Activated T-cell treated with anti-CD3 and anti-CD28 coated beads, Interleukin-2, amount 50 U/mL, for 24 hours (primary cell): Measurements from ENCODE around the gene NACC1.

ENCODE experiments used
- DNase-seq: peaks from one replicate; pipeline ENCODE4 v3.0.0-alpha.2; 2020
- H3K27ac Mint-ChIP-seq: 2 replicates; pipeline ENCODE4 v1.8.0; 2020; ENCODE audit warnings: mild to moderate bottlenecking, mixed read lengths
- H3K27me3 Mint-ChIP-seq: 2 replicates; pipeline ENCODE4 v1.8.0; 2020; ENCODE audit warnings: mixed read lengths
- H3K36me3 Mint-ChIP-seq: 2 replicates; pipeline ENCODE4 v1.8.0; 2020; ENCODE audit warnings: low read depth, mixed read lengths
- H3K4me1 Mint-ChIP-seq: 2 replicates; pipeline ENCODE4 v1.8.0; 2020; ENCODE audit warnings: low read depth, mixed read lengths
- H3K4me3 Mint-ChIP-seq: 2 replicates; pipeline ENCODE4 v1.8.0; 2020; ENCODE audit warnings: mild to moderate bottlenecking, moderate library complexity, mixed read lengths
- H3K9me3 Mint-ChIP-seq: 2 replicates; pipeline ENCODE4 v1.8.0; 2020; ENCODE audit warnings: mixed read lengths

NACC1 gene

GRCh38 chr19:13118424-13119193 lies 545 bp downstream of the NACC1 start:
- H3K4me1 Mint-ChIP-seq: peaks cover 70% of the 10 kb centered on the region
- H3K4me3 Mint-ChIP-seq: peak overlapping the region; percentile 83
- peak; percentile 54 for DNase-seq
- H3K27ac Mint-ChIP-seq: peak overlapping the region; percentile 87
- no peaks in the 10 kb centered on the region for H3K27me3 Mint-ChIP-seq
- H3K36me3 Mint-ChIP-seq: peaks cover 76% of the 10 kb centered on the region
- no peaks in the 10 kb centered on the region for H3K9me3 Mint-ChIP-seq

DNA sequence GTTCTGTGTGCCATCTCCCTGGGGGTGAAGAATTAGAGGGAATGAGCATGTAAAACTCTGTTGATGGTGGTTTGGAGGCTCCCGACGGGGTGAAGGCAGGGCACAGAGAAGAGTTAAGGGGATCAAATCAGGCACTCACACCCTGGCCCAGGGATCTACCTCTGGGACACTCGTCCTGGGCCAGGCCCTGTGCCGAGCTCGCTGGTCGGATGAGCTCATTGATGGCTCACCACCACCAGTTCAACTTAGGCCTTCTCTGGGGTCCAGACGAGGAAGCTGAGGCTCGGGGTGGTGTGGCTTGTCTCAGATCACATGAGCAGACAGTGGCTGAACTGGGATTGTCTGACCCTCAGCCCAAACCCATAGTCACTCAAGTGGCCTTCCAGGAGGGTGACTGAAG lies 1.6 kb downstream of the NACC1 start:
- H3K9me3 Mint-ChIP-seq: no peaks in the 10 kb centered on the region
- H3K4me1 Mint-ChIP-seq: peaks cover 69% of the 10 kb centered on the region
- peak overlapping the region; percentile 83 for H3K4me3 Mint-ChIP-seq
- H3K27me3 Mint-ChIP-seq: no peaks in the 10 kb centered on the region
- no peak for DNase-seq
- peaks cover 76% of the 10 kb centered on the region for H3K36me3 Mint-ChIP-seq
- H3K27ac Mint-ChIP-seq: peak overlapping the region; percentile 87

- Mint-ChIP-seq H3K9me3 (no peaks in the 10 kb centered on the region), H3K27me3 (no peaks in the 10 kb centered on the region), H3K4me1 (peaks cover 65% of the 10 kb centered on the region), H3K27ac (peak overlapping the region; percentile 87), H3K4me3 (peak overlapping the region; percentile 83), H3K36me3 (peaks cover 75% of the 10 kb centered on the region)
- DNase-seq: no peak
These were observed 2.0 kb downstream of the NACC1 start for GRCh38 chr19:13120031-13120430.

- peak overlapping the region; percentile 57 for H3K4me3 Mint-ChIP-seq
- no peak for DNase-seq
- peaks cover 58% of the 10 kb centered on the region for H3K4me1 Mint-ChIP-seq
- peaks cover 73% of the 10 kb centered on the region for H3K36me3 Mint-ChIP-seq
- H3K9me3 Mint-ChIP-seq: no peaks in the 10 kb centered on the region
- H3K27ac Mint-ChIP-seq: peak overlapping the region; percentile 79
- no peaks in the 10 kb centered on the region for H3K27me3 Mint-ChIP-seq
These were observed 2.8 kb downstream of the NACC1 start for GRCh38 chr19:13120817-13121216.

GRCh38 chr19:13121551-13122274 lies 3.6 kb downstream of the NACC1 start:
- Mint-ChIP-seq H3K4me3 (peak overlapping the region; percentile 57), H3K9me3 (no peaks in the 10 kb centered on the region), H3K27me3 (no peaks in the 10 kb centered on the region), H3K27ac (peak overlapping the region; percentile 79), H3K36me3 (peaks cover 72% of the 10 kb centered on the region), H3K4me1 (peaks cover 60% of the 10 kb centered on the region)
- no peak for DNase-seq

DNA sequence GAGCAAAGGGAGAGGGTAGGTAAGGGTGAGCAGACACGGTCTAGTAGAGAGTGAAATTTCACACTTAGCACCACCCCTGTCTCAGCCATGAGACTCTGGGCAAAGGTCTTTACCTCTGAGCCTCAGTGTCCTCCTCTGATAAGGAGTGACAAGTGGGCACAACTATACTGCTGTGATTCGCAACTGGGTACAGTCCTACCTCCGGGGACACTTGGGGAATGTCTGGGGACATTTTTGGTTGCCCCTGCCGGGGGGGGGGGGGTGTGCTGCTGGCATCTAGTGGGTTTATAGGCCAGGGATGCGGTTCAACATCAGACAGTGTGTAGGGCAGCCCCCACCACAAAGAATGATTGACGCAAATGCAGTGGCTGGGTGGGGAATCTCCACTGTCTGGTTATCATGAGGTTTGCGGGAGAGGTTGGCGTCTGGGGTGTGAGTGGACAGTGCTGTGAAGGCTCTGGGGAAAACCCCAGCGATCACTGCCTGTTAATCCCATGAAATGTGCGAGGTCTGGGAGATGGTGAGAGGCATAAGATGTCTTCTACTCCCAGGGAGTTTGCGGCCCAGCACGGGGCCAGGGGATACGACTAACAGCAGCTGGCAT lies 4.3 kb downstream of the NACC1 start:
- Mint-ChIP-seq H3K9me3 (no peaks in the 10 kb centered on the region), H3K27ac (peak overlapping the region; percentile 79), H3K36me3 (peaks cover 70% of the 10 kb centered on the region), H3K27me3 (no peaks in the 10 kb centered on the region), H3K4me3 (peak overlapping the region; percentile 57), H3K4me1 (peaks cover 61% of the 10 kb centered on the region)
- no peak for DNase-seq

GRCh38 chr19:13122980-13123957 lies 5.2 kb downstream of the NACC1 start:
- peak overlapping the region; percentile 79 for H3K27ac Mint-ChIP-seq

GRCh38 chr19:13127051-13127450 lies 9.0 kb downstream of the NACC1 start:
- Mint-ChIP-seq H3K9me3 (no peaks in the 10 kb centered on the region), H3K4me1 (peaks cover 53% of the 10 kb centered on the region), H3K27me3 (no peaks in the 10 kb centered on the region), H3K36me3 (peaks cover 69% of the 10 kb centered on the region), H3K4me3 (no peak overlapping the region), H3K27ac (no peak overlapping the region)
- no peak for DNase-seq

More at GRCh38 chr19:13122980-13123957, 5.2 kb downstream of the NACC1 start:
- Mint-ChIP-seq H3K36me3 (peaks cover 77% of the 10 kb centered on the region), H3K4me3 (no peak overlapping the region), H3K9me3 (no peaks in the 10 kb centered on the region), H3K4me1 (peaks cover 65% of the 10 kb centered on the region), H3K27me3 (no peaks in the 10 kb centered on the region)
- DNase-seq: no peak

DNA sequence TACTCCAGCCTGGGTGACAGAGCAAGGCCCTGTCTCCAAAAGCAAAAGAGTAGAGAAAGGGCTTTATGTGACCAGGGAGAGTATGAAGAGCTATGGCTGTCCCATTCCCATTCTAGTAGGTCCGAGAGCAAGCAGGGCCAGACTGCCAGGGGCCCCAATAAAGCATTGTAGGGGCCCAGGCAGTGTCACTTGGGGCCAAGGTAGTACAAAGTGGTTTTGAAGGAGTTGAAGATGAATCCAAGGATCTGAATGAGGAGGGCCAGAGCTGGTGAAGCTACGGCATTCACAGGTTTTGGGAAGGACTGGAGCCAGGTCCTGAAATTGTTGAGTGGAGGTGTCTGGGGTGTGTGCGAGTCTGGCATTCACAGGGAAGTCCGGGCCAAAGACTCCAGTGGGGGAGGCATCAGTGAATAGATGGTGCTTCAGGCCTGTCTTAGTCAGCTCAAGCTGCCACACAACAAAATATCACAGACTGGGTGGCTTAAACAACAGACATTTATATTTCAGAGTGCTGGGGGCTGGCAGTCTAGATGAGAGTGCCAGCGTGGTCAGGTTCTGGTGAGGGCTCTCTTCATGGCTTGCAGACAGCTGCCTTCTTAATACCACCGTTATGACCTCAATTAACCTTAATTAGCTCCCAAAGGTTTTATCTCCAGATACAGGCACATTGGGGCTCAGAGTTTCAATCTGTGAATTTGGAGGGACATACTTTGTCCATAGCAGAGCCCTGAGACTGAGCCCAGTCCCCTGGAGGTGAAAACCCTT lies 9.9 kb downstream of the NACC1 start:
- Mint-ChIP-seq H3K27me3 (no peaks in the 10 kb centered on the region), H3K4me1 (peaks cover 53% of the 10 kb centered on the region), H3K4me3 (no peak overlapping the region), H3K27ac (no peak overlapping the region), H3K9me3 (no peaks in the 10 kb centered on the region), H3K36me3 (peaks cover 64% of the 10 kb centered on the region)
- no peak for DNase-seq

GRCh38 chr19:13128583-13128982 lies 10.5 kb downstream of the NACC1 start:
- Mint-ChIP-seq H3K4me3 (no peak overlapping the region), H3K27ac (peak overlapping the region; percentile 76), H3K27me3 (no peaks in the 10 kb centered on the region), H3K4me1 (peaks cover 54% of the 10 kb centered on the region), H3K9me3 (no peaks in the 10 kb centered on the region), H3K36me3 (peaks cover 64% of the 10 kb centered on the region)
- no peak for DNase-seq

- peaks cover 57% of the 10 kb centered on the region for H3K4me1 Mint-ChIP-seq
- no peak for DNase-seq
- H3K4me3 Mint-ChIP-seq: no peak overlapping the region
- no peaks in the 10 kb centered on the region for H3K9me3 Mint-ChIP-seq
- H3K27me3 Mint-ChIP-seq: no peaks in the 10 kb centered on the region
- H3K27ac Mint-ChIP-seq: no peak overlapping the region
- H3K36me3 Mint-ChIP-seq: peaks cover 64% of the 10 kb centered on the region
These were observed 11.3 kb downstream of the NACC1 start for GRCh38 chr19:13129384-13129783.

DNA sequence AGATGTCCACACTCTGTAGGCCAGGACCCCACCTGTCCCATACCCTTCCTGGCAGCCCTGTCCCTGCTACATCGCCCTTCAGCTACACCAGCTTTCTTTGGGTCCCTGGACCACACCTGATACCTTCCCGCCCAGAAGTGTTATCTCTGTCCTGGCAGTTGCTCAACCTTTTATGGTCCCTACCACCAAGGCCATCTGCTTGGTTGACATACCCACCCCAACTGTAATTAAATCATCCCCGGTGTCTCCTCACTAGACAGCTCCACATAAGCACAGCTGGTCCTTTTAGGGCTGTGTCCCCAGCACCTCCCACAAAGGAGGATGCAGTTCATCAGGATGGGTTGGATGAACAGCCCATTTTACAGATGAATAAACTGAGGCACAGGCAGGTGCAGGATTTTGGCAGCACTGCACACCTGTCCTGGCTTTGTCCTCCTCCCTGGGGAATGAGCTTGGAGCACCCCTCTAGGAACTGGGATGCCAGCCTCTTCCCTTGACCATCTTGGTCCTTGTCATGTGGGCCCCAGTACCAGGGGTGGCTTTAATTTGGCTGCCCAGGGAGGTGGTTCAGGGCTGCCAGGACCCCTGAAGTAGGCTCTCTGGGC lies 12.9 kb downstream of the NACC1 start:
- H3K27me3 Mint-ChIP-seq: no peaks in the 10 kb centered on the region
- H3K9me3 Mint-ChIP-seq: no peaks in the 10 kb centered on the region
- peak overlapping the region; percentile 99 for H3K27ac Mint-ChIP-seq
- no peak for DNase-seq
- H3K4me3 Mint-ChIP-seq: no peak overlapping the region
- H3K4me1 Mint-ChIP-seq: peaks cover 57% of the 10 kb centered on the region
- peaks cover 66% of the 10 kb centered on the region for H3K36me3 Mint-ChIP-seq
